Measurements from ENCODE around the gene ATP10A.

ATP10A gene

GRCh38 chr15:25783607-25784540, 79.3 kb downstream of the ATP10A start:
- Histone ChIP-seq H3K27ac (no peak overlapping the region), H3K79me2 (ENCODE audit: insufficient read depth, low read depth) (no peaks in the 10 kb centered on the region), H3K27me3 (ENCODE audit: insufficient read depth, low read depth) (no peaks in the 10 kb centered on the region), H3K9ac (no peak overlapping the region), H3K4me1 (ENCODE audit: low read depth, poor library complexity, severe bottlenecking) (no peaks in the 10 kb centered on the region), H3K36me3 (ENCODE audit: insufficient read depth) (no peaks in the 10 kb centered on the region), H2AFZ (ENCODE audit: low read depth) (no peak overlapping the region), H4K20me1 (ENCODE audit: insufficient read depth) (no peaks in the 10 kb centered on the region), H3K4me3 (IDR thresholded peaks at IDR 0.05; ENCODE audit: insufficient read depth, low read depth, low read length) (no peak overlapping the region), H3K4me2 (no peak overlapping the region)
- no peak for TF ChIP-seq CTCF (conservative IDR thresholded peaks at IDR 0.05; ENCODE audit: low read depth, low read length)

- Histone ChIP-seq H3K9ac (no peak overlapping the region), H3K4me2 (no peak overlapping the region), H4K20me1 (ENCODE audit: insufficient read depth) (no peaks in the 10 kb centered on the region)
Observed at GRCh38 chr15:25783134-25783533, 80.0 kb downstream of the ATP10A start.

GRCh38 chr15:25780479-25781255, 82.5 kb downstream of the ATP10A start:
- TF ChIP-seq CTCF (conservative IDR thresholded peaks at IDR 0.05; ENCODE audit: low read depth, low read length) = no peak
- Histone ChIP-seq H3K79me2 (ENCODE audit: insufficient read depth, low read depth) (no peaks in the 10 kb centered on the region), H3K4me3 (IDR thresholded peaks at IDR 0.05; ENCODE audit: insufficient read depth, low read depth, low read length) (no peak overlapping the region), H3K27me3 (ENCODE audit: insufficient read depth, low read depth) (no peaks in the 10 kb centered on the region), H2AFZ (ENCODE audit: low read depth) (no peak overlapping the region), H3K4me2 (no peak overlapping the region), H3K27ac (no peak overlapping the region), H3K9ac (no peak overlapping the region), H3K36me3 (ENCODE audit: insufficient read depth) (no peaks in the 10 kb centered on the region), H3K4me1 (ENCODE audit: low read depth, poor library complexity, severe bottlenecking) (no peaks in the 10 kb centered on the region), H4K20me1 (ENCODE audit: insufficient read depth) (no peaks in the 10 kb centered on the region)

More at GRCh38 chr15:25783134-25783533, 80.0 kb downstream of the ATP10A start:
- no peaks in the 10 kb centered on the region for H3K79me2 ChIP-seq (ENCODE audit: insufficient read depth, low read depth)
- no peaks in the 10 kb centered on the region for H3K36me3 ChIP-seq (ENCODE audit: insufficient read depth)
- H3K4me1 ChIP-seq (ENCODE audit: low read depth, poor library complexity, severe bottlenecking) = no peaks in the 10 kb centered on the region
- no peak overlapping the region for H2AFZ ChIP-seq (ENCODE audit: low read depth)
- no peaks in the 10 kb centered on the region for H3K27me3 ChIP-seq (ENCODE audit: insufficient read depth, low read depth)
- H3K27ac ChIP-seq = no peak overlapping the region
- TF ChIP-seq CTCF (conservative IDR thresholded peaks at IDR 0.05; ENCODE audit: low read depth, low read length) = no peak
- no peak overlapping the region for H3K4me3 ChIP-seq (IDR thresholded peaks at IDR 0.05; ENCODE audit: insufficient read depth, low read depth, low read length)

GRCh38 chr15:25778161-25778560, 85.0 kb downstream of the ATP10A start:
- Histone ChIP-seq H3K9ac (no peak overlapping the region), H3K4me2 (no peak overlapping the region), H3K4me3 (IDR thresholded peaks at IDR 0.05; ENCODE audit: insufficient read depth, low read depth, low read length) (no peak overlapping the region), H2AFZ (ENCODE audit: low read depth) (no peak overlapping the region), H3K36me3 (ENCODE audit: insufficient read depth) (no peaks in the 10 kb centered on the region), H3K4me1 (ENCODE audit: low read depth, poor library complexity, severe bottlenecking) (no peaks in the 10 kb centered on the region), H3K27ac (no peak overlapping the region), H4K20me1 (ENCODE audit: insufficient read depth) (no peaks in the 10 kb centered on the region), H3K27me3 (ENCODE audit: insufficient read depth, low read depth) (no peaks in the 10 kb centered on the region), H3K79me2 (ENCODE audit: insufficient read depth, low read depth) (no peaks in the 10 kb centered on the region)
- no peak for TF ChIP-seq CTCF (conservative IDR thresholded peaks at IDR 0.05; ENCODE audit: low read depth, low read length)
